NCI-H1436 treated with DMSO at 0.1 percent for 48 hours (cell line): Measurements from ENCODE around the gene CHRDL2.

Experiments
- DNase-seq: peaks from one replicate; lab custom pipeline; 2025; lab: John Stamatoyannopoulos, UW

CHRDL2 gene

DNA sequence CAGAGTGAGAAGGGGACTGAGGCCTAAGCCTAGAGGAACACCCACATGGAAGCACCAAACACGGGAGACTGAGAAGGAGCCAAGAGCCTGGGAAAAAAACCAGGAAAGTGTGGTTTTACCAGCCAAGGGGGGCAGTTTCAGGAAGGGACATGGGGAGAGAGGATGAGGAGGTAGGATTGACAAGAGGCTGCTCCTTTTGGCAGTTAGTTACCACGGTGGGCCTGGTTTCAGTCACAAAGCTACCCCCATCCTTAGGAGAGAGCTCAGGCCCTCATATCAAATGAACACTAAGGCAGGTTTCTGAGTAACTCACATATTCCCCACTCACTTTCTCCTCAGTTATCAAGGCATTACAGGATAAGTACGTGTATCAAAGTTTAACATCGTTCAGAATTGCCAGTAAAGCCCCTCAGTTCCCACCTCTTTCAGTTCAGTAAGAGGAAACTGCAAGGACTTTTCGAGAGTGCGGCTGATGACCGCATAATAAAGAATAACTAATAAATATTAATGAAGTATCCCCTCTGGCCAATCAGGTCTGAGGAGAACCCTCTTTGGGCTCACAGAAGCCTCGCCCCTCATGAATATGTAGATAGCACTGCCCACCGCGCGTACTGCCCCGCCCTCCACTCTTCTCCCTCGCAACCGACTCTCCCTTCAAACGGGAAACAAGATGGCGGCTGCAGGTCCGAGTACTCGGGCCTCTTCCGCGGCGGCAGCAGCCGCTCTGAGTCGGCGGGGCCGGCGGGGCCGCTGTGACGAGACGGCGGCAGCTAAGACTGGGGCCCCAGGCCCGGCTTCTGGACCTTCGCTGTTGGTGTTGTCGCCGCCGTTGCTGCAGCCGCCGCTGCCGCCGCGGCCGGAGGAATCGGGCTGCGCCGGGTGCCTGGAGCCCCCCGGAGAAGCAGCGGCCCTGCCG is 17.2 kb upstream of the CHRDL2 start, which contains the start of gene RNF169:
TSS of gene RNF169 (plus strand) at position 639 of the 916 bp plus-strand sequence. CDS start at position 671, 32 bp downstream.
- DNase-seq = peak; percentile 94

DNA sequence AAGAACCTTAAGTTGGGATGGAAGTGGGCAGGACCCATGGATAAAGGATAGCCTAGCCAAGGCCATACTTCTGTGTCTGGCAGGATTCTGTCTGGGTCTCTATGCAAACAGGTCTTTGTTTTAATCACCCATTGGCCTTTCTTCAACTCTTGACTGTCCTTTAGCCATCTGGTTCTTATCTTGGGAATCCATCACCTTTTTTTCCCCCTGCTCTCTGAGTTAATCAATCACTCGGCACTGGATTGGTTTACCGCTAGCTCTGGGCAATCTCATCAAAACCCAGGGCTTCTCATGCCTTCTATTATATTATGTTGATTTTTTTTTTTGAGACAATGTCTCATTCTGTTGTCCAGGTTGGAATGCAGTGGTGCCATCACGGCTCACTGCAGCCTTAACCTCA is 15.6 kb upstream of the CHRDL2 start:
- no peak for DNase-seq

- no peak for DNase-seq
Measured at GRCh38 chr11:74744277-74744676, 13.1 kb upstream of the CHRDL2 start.

DNA sequence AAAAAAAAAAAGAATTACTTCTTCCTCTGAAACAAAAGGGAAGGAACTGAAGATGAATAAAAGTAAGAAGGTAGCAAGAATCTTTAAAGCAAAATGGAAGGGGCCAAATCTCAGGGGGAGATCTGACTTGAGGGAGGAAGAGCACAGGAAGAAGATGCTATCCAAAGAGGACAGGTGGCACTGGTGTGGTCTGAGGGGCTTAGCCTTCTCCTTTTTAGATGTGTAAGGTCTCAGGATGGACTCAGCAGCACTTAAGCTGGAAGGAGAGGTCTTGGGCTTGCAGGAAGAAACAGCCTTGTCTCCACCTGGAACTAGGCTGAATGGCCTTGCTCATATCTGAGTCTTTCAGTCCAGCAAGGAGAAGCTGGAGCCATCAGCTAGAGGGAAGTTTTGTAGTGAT is 12.4 kb upstream of the CHRDL2 start:
- DNase-seq = no peak

- no peak for DNase-seq
Measured at GRCh38 chr11:74742070-74742469, 10.8 kb upstream of the CHRDL2 start.

DNA sequence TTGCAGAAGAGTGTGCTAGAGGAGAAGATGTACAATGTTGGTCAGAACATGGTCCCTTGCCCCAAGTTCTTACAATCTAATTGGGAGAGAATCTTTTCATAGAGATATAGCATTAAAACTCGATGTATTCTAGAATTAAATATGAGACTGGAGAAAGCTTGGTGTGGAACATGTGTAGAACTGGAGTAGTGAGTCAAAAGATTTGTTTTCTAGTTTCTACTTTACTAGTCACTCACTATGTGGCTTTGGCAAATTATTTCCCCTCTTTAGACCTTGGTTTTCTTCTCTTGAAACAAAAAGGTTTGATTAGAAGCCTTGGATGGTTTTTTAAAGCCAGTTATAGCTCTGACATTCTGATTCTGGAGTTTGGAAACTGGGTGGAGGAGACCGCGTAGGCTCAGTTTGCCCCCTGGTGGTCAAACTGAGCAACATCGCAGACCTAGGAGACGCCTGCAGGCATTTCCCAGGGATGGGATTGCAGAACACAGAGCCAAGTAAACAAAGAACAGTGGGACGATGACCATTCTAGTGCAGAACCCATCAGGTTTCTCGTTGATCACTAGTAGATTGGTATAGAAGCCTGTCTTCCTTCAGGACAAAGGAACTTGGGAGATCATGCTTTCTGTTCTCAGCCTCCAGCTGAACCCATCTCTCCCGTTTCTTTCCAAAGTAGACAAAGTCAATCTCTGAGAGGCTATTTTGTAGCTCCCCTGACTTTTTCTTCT is 8.5 kb upstream of the CHRDL2 start:
- no peak for DNase-seq

- no peak for DNase-seq
Measured at GRCh38 chr11:74736031-74736430, 4.8 kb upstream of the CHRDL2 start.

- DNase-seq = no peak
Measured at GRCh38 chr11:74735365-74735928, 4.2 kb upstream of the CHRDL2 start.

GRCh38 chr11:74734559-74734925 is 3.3 kb upstream of the CHRDL2 start:
- DNase-seq = no peak

DNA sequence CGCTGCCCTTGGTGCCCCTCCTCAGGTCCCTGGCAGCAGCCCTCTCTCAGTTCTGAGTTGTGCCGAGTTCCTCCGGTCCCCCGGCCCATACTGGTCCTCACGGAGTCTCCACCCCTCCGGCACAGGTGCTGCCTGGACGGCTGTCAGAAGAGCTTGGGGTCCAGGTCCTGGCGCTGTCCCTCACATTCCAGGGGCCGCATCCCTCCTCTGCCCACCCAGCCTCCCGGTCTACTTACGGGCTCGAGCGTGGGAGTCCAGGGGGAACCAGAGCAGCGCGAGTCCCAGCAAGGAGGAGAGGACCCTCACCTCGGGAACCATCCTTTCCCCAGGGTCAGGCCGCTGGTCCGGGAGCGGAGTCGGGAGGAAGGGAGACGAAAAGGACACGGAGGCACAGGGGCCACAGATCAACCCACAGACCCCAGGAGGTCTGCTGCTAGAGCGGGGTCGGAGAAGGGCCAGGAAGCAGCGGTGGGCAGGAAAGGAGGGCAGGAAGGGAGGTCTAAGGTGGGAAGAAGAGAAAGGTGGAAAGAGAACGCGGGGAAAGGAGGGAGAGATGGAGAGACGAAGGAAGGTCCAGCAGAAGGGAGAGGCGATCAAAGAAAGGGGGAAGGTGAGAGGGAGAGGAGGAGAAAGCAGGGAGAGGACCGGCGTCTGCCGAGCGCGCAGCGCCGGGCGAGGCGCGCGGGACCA is 510 bp downstream of the CHRDL2 start:
- DNase-seq = no peak

DNA sequence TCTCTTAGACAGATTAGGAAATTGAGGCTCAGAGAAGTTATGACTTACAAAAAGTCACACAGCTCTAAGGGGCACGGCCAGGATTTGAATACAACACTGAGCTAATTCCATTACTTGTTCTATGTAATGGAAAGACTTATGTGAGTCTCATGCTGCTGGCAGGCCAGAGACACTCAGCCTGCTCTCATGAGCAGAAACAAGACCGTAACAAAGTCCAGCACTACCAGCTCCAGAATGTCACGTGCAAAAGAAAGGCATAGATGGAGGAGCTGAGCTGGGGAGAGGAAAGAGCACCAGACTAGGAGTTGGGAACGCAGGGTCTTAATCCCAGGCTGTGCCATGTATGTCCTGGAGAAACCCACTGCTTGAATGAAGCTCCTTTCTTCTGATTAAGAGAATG is 1.8 kb downstream of the CHRDL2 start:
- no peak for DNase-seq

DNA sequence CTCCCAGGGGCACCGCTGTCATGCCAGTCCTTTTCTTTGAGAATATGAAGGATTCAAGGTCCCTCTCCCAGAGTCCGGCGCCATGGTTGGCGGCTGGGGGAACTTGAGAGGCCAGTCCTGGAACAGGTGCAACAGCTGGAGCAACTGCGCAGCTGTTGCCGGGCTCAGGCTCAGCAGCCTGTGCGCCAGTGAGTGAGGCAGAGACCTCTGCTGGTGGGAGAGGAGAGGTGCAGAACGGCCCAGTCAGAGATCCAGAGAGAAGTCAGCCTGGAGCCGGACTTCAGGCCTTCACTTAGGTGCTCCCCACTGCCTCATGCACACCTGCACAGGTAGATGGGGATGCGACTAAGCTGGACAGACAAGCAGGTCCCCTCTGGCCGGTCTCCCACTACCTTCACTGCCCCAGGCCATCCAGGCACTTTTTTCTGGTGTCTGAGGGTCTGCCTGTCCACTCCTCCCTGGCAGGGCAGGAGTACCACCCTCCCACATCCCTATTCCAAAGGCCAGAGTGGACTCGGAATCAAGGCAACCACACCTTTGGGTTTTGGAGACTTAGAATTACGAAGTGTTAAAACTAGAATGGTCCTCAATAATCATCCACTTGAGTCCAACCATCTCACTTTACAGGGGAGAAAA is 4.6 kb downstream of the CHRDL2 start:
- DNase-seq = no peak

DNA sequence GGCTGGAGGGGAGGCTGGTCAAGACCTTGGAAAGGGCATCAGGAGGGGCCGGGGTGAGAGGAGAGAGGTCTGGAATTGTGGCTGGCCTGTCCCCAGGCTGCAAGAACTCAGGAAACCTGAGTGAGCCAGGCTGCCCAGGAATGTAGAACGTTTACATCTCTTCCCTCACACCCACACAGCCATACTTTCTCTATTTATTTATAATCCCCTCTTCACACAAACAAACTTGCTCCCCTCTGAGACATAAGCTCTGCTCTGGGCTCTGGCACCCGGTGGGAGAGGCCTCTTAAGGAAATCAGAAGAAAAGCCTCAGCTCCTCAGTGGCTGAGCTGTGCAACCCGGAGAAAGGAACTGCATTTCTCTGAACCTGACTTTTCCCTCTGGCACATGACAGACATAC is 5.5 kb downstream of the CHRDL2 start:
- DNase-seq = no peak

DNA sequence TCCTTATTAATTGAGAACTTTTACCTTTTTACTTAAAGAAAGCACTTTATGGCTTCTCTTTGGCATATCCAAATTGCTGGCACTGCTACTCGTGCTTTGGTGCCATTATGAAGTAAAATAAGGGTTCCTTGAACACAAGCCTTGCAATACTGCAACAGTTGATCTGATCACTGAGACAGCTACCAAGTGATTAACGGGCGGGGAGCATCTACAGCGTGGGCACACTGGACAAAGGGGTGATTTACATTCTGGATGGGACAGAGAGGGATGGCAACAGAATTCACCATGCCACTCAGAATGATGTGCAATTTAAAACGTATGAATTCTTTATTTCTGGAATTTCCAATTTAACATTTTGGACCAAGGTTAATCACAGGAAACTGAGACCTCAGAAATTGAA is 7.7 kb downstream of the CHRDL2 start:
- DNase-seq = no peak

GRCh38 chr11:74721479-74721835 is 9.8 kb downstream of the CHRDL2 start:
- DNase-seq = no peak

- DNase-seq = no peak
Measured at GRCh38 chr11:74720596-74721478, 10.4 kb downstream of the CHRDL2 start.

DNA sequence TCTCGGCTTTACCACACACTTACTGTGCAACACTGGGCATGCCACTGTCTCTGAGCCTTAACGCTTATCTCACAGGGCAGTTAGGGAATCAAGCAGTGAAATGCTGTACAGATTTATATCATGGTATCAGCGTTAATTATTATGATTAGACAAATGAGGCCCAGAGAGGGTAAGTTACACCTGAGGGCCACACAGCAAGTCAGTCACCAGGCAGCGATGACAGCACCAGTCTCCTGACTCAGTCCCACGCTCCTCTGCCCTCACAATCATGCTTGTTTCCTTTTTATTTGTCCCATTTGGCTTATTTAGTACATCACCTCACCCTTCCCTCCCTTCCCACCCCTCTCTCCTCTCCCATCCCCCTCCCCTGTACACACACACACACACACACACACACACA is 12.2 kb downstream of the CHRDL2 start:
- DNase-seq = no peak

- DNase-seq = no peak
Measured at GRCh38 chr11:74717221-74717969, 13.8 kb downstream of the CHRDL2 start.

DNA sequence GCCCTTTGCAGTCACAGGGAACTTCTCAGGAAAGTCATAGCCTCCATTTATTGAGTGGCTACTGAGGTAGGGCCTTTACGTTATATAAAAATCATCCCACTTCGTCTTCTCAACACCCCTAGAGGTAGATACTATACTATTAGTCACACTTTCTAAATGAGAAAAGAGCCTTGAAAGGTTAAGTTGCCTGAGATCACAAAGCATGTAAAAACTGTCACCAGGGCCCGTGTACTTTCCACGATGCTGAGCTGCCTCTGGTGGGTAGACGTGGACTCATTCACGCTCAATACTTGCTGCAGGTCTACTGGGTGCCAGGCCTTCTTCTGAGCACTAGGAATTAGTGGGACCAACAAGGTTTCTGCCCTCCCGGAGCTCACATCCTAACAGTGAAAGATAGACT is 16.3 kb downstream of the CHRDL2 start:
- DNase-seq = no peak

- no peak for DNase-seq
Measured at GRCh38 chr11:74713686-74714085, 17.5 kb downstream of the CHRDL2 start.
